AG08395 (cell line): ENCODE data around the gene SLC1A4.

Experiments
- DNase-seq: peaks from one replicate; pipeline ENCODE4 v3.0.0; 2012; ENCODE audit warnings: mixed read lengths, low spot score

The SLC1A4 gene

DNA sequence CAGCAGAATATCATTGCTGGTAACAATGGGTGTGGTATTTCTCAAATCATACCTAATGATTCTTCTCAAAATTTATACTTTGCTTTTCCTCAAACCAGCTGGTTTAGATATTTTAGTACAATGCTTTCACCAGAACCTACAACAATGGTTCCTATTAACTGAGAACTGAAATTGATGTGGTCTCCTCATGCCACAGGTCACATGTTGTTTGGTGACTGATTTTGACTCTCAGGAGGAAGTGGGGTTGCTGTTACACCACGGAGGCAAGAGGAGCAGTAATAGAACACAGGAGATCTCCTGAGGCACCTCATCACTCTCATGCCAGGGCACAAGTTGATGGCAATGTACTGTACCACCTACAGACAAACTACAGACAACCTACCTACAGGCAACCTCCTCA lies 64.0 kb downstream of the SLC1A4 start:
- DNase-seq, result no peak

DNA sequence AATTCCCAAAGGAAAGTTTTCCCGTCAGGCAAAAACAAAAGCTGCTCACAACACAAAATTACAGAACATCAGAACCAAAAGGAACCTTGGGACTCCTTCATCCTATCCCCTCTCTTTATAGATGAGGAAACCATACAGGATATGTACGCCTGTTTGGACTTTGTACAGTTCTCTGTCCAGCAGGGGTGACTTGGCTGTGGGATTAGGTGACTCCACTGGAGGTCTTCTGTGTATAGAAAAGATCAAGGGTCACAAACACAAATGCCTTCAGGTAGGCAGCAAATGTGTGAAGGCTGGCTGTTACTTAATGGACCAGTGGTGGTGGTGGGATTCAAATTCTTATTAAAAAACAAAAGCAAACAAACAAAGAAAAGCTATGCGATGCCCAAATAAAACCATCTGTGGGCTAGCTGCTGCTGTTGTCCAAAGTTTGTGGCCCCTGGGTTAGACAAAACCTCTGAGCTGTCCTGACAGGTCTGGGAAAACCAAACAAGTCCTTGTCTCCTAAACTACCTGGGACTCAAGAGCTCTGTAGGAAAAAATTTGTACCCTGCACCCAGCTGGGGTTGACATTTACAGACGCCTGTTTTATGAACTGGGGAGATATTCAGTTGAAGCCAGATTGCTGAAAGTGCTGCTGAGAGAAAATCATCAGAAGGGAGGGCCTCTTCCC lies 65.7 kb downstream of the SLC1A4 start:
- no peak for DNase-seq

DNA sequence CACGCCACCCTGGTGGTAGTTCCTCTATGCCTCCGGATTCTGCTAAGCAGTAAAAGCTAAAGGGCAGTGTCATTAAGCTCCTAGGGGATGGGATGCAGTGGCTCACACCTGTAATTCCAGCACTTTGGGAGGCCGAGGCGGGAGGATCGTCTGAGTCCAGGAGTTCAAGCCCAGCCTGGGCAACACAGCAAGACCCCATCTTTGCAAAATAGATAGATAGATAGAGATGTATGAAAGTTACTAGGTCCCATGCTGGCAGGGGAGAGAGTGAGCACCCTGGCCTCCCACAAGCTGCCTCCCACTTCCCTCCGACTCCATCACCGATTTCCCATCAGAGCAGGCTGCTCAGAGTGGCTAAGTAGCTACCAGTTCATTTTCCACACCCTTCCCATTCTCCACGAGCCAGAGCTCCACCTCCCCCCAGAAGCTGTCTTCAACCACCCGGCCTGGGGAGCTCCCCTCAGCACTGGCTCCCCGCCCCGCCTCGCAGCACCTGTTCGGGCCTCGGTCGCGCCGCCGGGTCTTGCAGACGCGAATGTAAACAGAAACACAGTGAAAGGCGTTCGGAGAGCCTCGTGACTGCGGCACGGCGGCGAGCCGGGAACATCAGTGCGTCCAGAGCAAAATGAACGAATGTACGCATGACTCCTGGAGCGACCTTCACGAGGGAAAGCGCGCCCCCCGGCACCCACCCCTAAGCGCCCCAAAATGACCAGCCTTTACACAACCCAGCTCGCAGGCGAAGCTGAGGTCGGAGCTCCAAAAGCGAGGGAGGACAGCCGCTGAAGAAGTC lies 66.4 kb downstream of the SLC1A4 start:
- DNase-seq, result peak; percentile 28

DNA sequence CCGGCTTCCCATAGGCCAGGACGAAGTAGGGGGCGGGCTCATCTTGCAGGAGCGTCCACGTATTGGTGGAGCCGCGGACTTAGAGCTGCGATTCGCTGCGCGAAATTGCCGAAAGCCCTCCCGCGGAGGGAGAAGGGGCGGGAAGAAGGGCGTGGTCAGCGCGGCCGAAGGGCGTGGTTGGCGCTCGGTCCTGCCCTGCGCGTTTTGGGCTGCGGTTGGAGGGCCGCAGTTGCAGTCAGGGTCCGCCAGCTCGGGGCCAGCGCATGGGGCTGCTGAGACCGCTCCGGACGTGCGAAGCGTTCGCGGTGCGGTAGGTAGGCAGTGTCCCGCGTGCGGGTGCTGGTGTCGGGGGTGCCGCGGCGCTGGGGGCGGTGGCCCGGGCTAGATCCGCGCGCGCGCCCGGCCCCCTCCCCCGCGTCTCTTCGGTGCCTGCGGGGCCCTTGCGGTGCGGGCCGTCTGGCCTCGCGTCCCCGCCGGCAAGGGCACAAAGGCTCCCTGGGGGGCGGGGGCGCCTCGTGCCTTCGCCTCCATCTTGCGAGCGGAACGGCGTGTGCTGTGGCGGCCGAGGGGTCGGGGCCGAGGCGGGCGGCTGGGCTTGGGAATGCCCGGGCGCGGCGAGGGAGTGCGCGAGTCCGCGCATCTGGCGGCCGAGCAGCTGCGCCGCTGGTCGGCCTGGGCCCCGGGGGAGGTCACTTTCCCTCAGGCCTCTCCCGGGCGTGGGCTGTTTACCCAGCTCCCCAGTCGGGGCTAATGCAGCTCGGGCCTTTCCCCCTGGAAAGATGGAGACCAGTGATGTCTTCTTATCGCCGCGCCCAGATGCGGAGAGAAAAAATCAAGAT lies 67.2 kb downstream of the SLC1A4 start, which contains the start of gene CEP68:
CEP68 (plus strand) TSS at position 202 of the 839 bp plus-strand sequence. CDS start 13,029 bp downstream, outside the sequence.
- peak; percentile 99 for DNase-seq

DNA sequence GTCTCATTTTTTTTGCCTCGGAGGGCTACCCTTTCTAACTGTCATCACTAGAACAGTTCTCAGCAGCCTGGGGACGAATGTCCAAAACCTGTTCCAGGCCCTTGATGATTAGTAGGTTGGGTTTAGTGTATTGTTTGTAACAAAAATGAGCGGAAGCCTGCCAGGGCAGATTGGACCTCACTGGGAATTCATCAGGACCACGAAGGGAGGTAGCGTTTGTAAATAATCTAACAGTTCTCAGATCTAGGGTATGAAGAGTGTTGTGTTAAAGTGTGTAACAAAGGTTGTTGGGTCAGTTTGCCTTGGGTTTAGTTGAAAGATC lies 67.8 kb downstream of the SLC1A4 start:
- no peak for DNase-seq

DNA sequence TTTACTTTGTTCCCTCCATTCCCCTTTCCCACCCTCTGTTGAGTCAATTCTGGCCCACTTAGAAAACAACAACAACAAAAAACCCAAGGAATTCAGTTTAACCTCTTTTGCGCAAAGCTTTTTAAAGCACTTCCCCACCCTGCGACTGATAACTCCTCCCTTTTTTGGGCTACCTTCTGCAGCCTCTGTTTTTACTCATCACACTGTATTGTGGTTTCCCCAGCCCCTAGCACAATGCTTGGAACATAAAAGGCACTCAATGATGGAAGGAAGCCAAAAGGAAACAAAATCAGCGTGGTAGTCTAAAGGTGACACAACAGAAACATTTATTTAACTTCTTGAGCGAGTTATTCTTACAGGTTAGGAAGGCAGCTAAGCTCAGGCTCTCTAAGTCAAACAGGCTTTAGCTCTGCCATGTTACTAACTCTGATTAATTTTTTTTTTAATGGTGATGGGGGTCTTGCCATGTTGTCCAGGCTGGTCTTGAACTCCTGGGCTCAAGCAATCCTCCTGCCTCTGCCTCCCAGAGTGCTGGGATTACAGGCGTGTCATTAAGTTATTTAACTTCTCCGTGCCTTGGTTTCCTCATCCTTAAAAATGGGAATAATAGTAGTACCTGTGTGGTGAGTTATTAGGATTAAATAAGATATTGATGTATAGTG lies 68.3 kb downstream of the SLC1A4 start:
- peak; percentile 20 for DNase-seq

DNA sequence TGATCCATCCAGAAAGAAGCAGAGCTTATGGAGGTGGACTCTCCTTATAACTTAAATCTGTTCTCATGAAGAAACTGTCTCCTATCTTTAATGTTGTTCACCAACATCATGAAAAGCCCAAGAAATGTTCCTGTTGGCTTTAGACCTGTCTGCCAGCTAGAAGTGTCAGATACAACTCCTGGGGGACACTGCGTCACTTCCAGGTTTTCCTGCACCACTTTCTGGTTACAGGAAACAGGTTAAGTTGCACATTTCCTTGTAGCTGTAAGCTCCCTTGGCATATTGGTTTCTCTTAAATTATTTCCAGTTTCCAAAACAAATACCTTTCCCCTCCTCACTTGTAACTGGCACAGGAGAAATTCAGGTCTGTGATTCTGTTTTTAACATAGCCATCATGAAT lies 69.9 kb downstream of the SLC1A4 start:
- DNase-seq, result no peak

DNA sequence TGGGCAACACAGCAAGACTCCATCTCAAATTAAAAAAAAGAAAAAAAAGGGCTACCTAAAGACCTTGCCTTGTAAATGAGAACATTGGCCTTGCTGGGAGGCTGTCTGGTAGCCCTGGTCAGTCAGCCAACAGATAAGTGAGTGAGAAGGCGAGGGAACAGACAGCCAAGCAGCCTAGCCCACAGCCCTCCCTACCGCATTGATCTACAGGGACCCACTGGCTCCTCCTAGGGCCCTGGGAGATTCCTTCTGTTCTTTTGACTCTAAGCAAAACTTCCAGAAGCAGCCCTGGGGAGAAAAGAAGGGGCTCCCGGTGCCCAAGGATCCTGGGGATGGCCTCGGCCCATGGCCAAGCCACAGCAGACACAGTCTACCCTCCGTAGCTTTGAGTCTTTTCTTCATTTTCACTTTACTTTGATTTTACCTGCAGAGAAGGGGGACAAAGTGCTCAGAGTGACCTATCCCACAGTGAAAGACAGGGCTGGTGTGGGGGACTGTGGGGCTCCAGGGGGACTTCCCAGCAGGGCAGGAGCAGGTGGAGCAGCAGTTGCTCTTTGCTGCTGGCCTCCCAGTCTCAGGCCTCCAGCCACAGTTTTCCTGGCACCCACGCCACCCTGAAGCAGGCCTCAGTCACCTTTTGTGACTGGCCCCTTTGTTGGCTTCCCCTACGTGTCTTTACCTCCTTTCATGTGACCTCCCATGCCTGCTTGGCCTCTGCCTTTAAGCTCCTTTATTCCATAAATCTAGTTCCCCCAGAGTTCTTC lies 72.1 kb downstream of the SLC1A4 start:
- no peak for DNase-seq

DNA sequence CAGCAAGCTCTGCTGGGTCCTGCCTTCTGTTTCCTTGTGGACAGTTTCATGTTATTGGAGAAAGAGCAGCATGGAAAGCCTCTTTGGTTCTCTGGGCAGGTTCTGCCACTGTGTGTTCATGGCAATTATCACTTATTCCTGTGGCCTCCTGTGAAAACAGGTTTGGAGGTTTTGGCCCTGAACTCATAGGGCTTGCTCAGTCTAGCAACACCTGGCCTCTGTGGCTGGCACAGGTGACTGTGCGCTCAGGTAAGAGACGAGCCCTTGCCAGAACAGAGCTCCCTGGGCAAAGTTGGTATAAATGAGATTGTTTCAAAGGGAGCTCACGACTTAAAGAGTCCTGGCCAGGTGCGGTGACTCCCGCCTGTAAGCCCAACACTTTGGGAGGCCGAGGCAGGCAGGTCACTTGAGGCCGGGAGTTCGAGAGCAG lies 72.7 kb downstream of the SLC1A4 start:
- no peak for DNase-seq

DNA sequence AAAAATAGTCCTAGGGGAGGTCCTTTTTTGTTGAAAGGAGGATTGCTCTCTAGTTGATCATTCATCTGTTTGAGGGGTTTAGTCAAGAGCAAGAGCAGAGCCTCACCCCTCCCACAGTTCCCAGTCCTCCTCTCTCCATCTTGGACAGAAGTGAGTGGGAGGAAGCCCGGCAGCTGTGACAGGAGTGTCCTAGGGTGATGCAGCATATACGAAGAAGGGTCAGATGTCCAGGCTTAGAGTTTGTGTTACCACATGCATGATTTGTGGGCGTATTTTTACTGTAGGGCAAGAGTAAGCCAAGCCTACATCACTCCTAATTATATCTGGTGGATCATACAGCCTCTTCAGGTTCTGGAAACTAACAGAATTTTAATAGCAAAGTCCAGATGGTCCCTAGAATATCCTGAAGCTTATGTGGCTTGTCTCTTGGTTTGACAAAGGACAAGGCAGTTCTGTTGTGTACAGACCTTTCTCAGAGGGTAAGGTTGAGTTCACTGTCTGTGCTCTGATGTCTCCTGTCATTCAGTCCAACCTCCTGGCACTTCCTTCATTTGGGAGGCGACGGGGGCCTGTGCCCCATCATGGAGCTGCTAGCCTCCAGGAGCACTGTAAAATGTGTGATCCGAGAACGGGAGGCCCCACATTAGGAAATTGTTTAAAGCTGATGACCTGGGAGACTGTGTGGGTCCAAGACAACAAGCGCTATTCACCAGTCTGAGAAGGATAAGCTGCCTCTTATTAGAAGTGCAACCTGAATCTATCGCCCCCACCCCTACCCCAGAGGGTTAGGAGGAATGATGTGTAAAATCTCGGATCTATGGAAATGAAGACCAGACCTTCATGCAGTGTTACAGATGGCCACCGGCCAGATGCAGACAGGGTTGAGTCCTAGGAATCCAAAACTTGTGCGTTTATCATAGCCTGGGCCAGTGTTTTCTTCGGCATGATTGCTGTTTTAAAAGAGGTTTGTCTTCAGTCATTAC lies 73.9 kb downstream of the SLC1A4 start:
- DNase-seq, result peak; percentile 33

DNA sequence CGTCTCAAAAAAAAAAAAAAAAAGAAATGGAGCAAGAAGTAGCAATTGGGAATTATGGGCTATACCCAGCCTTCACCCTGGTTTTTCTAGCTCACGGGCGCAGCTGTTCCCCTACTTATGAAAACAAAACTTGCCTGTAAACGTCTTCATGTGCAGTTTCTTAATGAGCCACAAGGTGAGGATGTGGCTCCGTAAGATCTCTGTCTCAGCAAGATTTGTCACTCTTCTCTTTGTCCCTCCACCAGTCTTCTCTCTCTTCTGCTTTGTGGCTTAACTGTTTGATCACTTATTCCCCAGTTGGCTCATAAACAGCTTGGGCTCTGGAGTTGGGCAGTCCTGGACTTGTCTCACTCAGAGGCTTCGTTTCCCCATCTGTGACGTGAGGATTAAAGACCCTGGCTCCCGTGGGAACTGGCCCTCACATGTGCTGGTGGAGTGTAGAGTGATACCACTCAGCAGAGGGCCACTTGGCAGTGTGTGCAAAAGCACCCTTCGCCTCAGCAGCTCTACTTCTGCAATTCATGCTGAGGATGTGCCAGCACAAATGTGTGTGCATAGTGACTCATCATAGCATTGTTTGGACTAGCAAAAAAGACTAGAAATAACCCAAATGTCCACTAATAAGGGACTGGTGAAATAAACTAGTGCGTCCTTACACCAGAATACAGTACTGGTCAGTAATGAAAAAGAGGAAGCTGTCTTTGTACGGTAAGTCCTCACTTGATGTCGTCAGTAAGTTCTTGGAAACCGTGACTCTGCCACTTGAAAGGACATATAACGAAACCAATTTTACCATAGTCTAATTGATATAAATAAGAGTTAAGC lies 75.7 kb downstream of the SLC1A4 start:
- DNase-seq, result peak; percentile 72

DNA sequence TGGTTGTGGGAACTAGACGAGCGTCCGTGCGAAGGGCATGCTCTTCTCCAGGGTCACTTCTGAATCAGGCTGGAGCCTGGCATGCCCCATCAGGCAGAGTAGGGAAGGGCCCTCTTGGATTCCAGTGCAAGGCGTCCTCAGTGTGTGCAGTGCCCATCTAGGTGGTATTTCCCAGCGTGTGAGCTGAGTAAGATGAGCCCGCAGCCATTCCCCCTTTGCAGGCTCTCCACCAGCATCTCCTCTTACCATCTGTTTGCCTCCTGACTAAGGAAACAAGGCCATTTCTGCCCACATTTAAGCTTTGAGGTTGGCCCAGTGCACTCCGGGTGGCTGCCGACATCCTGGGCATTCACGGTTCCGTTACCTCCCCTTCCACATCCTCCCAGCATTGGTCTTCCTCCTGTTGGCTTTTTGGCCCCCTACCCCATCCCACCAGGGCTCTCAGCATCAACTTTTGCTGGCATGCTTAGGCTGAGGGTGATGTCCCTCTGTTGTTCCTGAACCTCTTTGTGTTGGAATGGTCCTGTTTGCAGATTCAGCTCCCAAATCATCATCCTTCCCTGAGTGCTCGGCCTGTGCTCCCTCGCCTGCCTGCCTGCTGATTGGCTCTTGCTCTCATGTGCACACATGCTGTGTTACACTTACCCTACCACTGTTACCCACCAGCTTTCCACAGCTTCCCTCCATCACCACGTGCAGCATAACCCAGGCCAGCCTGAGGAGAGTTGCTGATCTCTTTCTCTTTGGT lies 78.8 kb downstream of the SLC1A4 start:
- no peak for DNase-seq

DNA sequence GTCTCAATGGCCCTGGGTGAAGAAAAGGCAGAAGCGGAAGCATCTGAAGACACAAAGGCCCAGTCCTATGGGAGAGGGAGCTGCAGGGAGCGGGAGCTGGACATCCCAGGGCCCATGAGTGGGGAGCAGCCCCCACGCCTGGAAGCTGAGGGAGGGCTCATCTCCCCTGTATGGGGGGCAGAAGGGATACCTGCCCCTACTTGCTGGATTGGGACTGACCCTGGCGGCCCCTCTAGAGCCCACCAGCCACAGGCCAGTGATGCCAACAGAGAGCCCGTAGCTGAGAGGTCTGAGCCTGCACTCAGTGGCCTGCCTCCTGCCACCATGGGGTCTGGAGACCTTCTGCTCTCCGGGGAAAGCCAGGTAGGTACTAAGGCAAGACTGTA lies 80.2 kb downstream of the SLC1A4 start:
- no peak for DNase-seq

DNA sequence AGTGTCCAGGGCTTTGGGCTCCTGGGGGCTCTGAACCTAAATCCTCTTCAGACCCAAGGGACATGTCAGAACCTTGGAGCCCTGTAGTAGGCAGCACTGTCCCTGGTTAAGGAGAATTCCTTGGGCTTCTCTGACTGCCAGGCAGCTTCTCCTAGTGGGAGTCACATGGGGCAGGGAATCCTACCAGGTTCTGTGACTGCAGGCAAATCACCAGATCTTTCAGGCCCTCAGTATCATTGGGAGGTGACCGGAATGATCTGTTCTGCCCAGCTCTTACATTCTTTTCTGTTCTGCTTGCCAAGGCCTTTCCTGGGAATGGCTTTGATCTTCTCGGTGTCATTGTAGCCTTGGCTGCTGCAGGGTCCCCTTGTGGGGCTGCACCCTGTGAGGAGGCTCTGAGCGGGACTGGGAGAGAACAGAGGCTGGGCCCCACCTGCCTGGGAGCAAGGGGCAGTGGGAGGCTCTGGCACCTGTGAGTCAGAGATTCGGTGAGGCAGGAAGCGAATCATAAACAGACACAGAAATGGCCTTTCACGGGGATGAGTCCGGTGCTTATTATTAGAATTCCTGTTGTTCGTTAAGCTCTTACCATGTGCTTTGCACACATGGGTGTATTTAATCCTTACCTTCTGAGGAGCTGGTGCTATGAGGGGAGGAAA lies 81.1 kb downstream of the SLC1A4 start:
- peak; percentile 67 for DNase-seq

DNA sequence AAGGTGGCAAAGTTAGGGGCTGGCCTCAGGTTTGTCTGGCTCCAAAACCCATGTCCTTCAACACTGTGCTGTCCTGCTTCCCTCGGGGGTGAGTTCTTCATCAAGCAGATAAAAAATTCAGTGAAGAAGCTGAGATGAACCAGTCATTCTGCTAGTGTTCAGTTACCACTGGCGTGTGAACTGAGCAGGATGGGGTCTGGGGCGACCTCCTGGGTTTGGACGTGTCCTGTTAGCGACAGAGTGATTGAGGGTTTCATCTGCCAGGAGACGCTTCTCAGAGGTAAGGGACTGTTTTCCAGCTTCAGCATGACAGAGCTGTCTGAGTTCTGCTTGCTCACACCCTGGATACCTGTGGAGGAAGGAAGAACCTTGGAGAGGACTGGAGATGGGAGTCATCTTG lies 81.7 kb downstream of the SLC1A4 start:
- DNase-seq, result no peak

DNA sequence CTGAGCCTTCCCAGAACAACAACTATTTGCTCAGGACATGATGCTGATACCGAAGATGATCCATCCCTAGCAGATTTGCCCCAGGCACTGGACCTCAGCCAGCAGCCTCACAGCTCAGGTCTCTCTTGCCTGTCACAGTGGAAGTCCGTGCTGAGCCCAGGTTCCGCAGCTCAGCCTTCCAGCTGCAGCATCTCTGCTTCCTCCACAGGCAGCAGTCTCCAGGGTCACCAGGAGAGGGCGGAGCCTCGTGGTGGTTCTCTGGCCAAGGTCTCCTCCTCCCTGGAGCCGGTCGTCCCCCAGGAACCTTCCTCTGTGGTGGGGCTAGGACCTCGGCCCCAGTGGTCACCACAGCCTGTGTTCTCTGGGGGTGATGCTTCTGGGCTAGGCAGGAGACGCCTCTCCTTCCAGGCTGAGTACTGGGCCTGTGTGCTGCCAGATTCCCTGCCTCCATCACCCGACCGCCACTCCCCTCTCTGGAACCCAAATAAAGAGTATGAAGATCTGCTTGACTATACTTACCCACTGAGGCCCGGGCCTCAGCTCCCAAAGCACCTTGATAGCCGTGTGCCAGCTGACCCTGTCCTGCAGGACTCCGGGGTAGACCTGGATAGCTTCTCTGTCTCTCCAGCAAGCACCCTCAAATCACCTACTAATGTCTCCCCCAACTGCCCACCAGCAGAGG lies 82.4 kb downstream of the SLC1A4 start:
- no peak for DNase-seq

DNA sequence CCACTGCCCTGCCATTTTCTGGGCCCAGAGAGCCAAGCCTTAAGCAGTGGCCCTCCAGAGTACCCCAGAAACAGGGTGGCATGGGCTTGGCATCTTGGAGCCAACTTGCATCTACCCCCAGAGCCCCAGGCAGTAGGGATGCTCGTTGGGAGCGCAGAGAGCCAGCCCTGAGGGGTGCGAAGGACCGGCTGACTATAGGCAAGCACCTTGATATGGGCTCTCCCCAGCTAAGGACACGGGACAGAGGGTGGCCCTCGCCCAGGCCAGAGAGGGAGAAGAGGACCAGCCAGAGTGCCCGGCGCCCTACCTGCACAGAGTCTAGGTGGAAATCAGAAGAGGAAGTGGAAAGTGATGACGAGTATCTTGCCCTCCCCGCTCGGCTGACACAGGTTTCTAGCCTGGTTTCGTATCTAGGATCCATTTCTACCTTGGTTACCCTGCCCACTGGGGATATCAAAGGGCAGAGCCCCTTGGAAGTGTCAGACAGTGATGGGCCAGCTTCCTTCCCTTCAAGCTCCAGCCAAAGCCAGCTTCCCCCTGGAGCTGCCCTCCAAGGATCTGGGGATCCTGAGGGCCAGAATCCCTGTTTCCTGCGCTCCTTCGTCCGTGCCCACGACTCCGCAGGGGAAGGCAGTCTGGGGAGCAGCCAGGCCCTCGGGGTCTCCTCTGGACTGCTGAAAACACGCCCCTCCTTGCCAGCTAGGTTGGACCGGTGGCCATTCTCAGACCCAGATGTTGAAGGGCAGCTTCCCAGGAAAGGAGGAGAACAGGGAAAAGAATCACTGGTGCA lies 83.2 kb downstream of the SLC1A4 start:
- DNase-seq, result no peak
